Ascending aorta (tissue), 2 donors: ENCODE results near the gene LRRC57. TPM values are rescaled to one million over a fixed set of nuclear protein-coding genes. Genes with fewer than 3 reads are reported as not detected.

Experiments used
- DNase-seq, 2 donors: peaks; one replicate each; pipeline ENCODE4 v3.0.0-alpha.2; 2019; ENCODE audit warnings: low spot score in 2 of 2
- H3K27ac ChIP-seq, 2 donors: fragments of 200-600 bp; sonication (generic); one replicate each; pipeline ENCODE4 v1.5.1; 2016 to 2017; ENCODE audit warnings: mild to moderate bottlenecking in 1 of 2
- H3K27me3 ChIP-seq: fragments of 200-600 bp; sonication (generic); one replicate; pipeline ENCODE4 v1.5.1; 2017
- H3K36me3 ChIP-seq, 2 donors: fragments of 200-600 bp; sonication (generic); one replicate each; pipeline ENCODE4 v1.5.1; 2016
- H3K4me1 ChIP-seq, 2 donors: fragments of 200-600 bp; sonication (generic); one replicate each; pipeline ENCODE4 v1.5.1; 2016 to 2017; ENCODE audit warnings: mild to moderate bottlenecking in 1 of 2
- H3K4me3 ChIP-seq, 2 donors: fragments of 200-600 bp; sonication (generic); one replicate each; pipeline ENCODE4 v1.5.1; 2016 to 2017; ENCODE audit warnings: mild to moderate bottlenecking in 1 of 2
- H3K9me3 ChIP-seq, 2 donors: fragments of 200-600 bp; sonication (generic); one replicate each; pipeline ENCODE4 v1.5.1; 2016
- intact Hi-C: fragments of 100-400 bp; cut with DNase I; formaldehyde crosslinking; loops from one replicate; pipeline ENCODE4 v1.15.1; 2023
- total RNA-seq: library from RNA; depleted of rRNA; stranded (reverse); fragments of >200 nt; gene quantifications from one replicate; pipeline ENCODE4 v1.1.0, GENCODE V29; 2016
- TF ChIP-seq, protein P1 (sequence below), 3 experiments: fragments of 200-600 bp in 2 of 3; fragments of 450-650 bp in 1 of 3; sonication (generic) in 2 of 3; IDR thresholded peaks; one replicate each; pipeline ENCODE4 v1.5.1; 2016 to 2019; ENCODE audit warnings: antibody characterized with exemption in 3 of 3, mild to moderate bottlenecking in 1 of 3, moderate library complexity in 1 of 3

LRRC57 gene
- total RNA-seq, 1 donor from 2014 or later: 1.6 TPM

DNA sequence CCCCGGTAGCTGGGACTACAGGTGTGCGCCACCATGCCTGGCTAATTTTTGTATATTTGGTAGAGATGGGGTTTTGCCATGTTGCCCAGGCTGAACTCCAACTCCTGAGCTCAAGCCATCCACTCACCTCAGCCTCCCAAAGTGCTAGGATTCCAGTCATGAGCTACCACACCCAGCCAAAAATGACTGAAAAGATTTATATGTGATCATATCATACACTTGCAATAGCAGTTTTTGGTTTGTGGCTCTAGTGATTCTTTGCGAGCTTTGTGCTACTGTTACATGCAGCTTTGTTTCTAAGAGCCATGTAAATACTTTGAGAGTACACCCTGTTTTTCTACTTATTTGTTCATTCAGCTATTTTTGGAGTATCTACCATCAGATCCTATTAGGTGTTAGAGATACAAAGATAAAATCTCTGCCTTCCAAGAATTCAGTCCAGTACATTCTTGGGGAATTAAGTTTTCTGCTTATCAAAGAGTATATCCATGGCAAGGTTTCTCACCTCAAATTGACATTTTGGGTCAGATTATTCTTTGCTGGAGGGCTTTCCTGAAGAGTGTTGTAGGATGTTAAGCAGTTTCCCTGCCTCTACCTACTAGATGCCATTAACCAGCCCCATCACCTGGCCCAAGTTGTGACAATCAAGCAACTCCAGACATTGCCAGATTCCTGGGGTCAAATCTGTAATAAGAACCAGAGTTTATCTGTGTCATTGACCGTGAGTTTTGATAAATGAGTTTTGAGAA, 38.2 kb downstream of the LRRC57 start:
- H3K27ac ChIP-seq: peak overlapping the region; percentile 71 to 76
- intact Hi-C loops: loop anchor here (2.0 to 5.0 kb wide), 2 partner anchors 16 to 1278 kb away; partner anchors contain the start of genes CHP1, EXD1 and SNAP23
- peaks cover 0 to 38% of the 10 kb centered on the region in 2 donors for H3K4me1 ChIP-seq
- peak overlapping the region in 1 of 2 donors; percentile 24 for H3K4me3 ChIP-seq
- no peak for DNase-seq
- H3K27me3 ChIP-seq: no peaks in the 10 kb centered on the region
- TF ChIP-seq, protein P1, sequence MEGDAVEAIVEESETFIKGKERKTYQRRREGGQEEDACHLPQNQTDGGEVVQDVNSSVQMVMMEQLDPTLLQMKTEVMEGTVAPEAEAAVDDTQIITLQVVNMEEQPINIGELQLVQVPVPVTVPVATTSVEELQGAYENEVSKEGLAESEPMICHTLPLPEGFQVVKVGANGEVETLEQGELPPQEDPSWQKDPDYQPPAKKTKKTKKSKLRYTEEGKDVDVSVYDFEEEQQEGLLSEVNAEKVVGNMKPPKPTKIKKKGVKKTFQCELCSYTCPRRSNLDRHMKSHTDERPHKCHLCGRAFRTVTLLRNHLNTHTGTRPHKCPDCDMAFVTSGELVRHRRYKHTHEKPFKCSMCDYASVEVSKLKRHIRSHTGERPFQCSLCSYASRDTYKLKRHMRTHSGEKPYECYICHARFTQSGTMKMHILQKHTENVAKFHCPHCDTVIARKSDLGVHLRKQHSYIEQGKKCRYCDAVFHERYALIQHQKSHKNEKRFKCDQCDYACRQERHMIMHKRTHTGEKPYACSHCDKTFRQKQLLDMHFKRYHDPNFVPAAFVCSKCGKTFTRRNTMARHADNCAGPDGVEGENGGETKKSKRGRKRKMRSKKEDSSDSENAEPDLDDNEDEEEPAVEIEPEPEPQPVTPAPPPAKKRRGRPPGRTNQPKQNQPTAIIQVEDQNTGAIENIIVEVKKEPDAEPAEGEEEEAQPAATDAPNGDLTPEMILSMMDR (IDR thresholded peaks at IDR 0.05): no peak
- peaks cover 14 to 16% of the 10 kb centered on the region in 2 donors for H3K36me3 ChIP-seq
- no peaks in the 10 kb centered on the region for H3K9me3 ChIP-seq

DNA sequence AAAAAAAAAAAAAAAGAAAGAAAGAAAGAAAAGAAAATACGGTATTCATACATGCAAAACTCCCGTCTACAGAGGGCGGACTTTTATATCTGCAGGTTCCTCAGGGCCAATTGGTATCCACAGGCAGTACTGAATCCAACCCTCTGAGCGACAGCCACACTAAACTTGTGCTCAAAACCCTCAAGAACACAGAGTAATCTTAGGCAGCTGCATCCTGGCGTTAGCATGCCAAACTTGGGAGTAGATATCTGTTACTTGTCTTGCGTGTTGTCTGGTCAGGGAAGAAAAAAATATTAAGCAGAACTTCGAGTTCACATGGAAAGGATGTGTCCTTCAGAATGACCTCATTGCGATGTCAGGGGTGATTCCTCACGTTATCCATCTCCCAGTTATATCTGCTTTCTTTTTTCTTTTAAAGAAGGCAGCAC, 40.3 kb downstream of the LRRC57 start:
- Histone ChIP-seq H3K36me3 (peaks cover 0 to 3% of the 10 kb centered on the region in 2 donors), H3K4me1 (peaks cover 0 to 46% of the 10 kb centered on the region in 2 donors), H3K9me3 (no peaks in the 10 kb centered on the region), H3K27me3 (no peaks in the 10 kb centered on the region), H3K27ac (no peak overlapping the region), H3K4me3 (no peak overlapping the region)
- no peak for DNase-seq
- TF ChIP-seq, protein P1 (IDR thresholded peaks at IDR 0.05): no peak
- intact Hi-C loops: no loop called here

DNA sequence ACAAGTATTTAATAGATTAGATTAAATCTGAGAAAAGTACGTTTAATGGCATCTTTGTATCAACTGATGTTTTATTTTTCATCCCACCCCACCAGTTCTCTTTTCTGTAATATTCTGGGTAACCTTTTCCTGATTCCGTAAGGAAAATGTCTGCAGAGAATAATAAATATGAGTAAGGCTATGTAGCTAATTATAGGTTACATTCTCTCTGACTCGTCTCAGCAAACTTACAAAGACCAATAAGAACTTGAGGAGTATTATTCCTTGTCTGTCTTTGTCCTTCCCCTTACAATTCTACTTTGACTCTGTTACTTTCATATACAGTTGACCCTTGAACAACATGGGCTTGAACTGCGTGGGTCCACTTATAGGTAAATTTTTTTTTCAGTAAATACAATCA, 41.1 kb downstream of the LRRC57 start:
- H3K36me3 ChIP-seq: peaks cover 0 to 3% of the 10 kb centered on the region in 2 donors
- no peaks in the 10 kb centered on the region for H3K27me3 ChIP-seq
- no peak overlapping the region for H3K4me3 ChIP-seq
- no peak for DNase-seq
- H3K4me1 ChIP-seq: peaks cover 0 to 41% of the 10 kb centered on the region in 2 donors
- TF ChIP-seq, protein P1 (IDR thresholded peaks at IDR 0.05): no peak
- H3K27ac ChIP-seq: no peak overlapping the region
- H3K9me3 ChIP-seq: no peaks in the 10 kb centered on the region
- intact Hi-C loops: no loop called here

DNA sequence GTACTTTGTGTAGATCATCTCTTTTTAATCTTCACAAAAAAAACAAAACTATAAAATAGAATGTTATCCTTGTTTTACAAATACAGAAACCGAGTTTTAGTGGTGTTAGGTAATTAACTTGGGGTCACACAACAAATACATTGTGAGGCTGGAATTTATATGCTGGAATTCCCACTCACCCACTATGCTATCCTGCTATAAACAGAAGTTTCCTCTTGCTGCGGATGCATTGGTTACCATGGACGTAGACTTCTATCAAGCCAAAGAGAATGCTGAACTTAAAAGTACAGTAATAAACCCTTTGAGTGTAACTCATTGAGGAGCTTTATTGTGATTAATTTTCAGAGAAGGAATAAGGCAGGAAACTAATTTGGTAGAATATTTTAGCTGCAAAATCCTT, 44.0 kb downstream of the LRRC57 start:
- Histone ChIP-seq H3K4me1 (peaks cover 0 to 29% of the 10 kb centered on the region in 2 donors), H3K9me3 (no peaks in the 10 kb centered on the region), H3K27ac (peak overlapping the region in 1 of 2 donors; percentile 35), H3K27me3 (no peaks in the 10 kb centered on the region), H3K36me3 (peaks cover 0 to 3% of the 10 kb centered on the region in 2 donors), H3K4me3 (no peak overlapping the region)
- TF ChIP-seq, protein P1 (IDR thresholded peaks at IDR 0.05): no peak
- DNase-seq: no peak
- intact Hi-C loops: no loop called here

DNA sequence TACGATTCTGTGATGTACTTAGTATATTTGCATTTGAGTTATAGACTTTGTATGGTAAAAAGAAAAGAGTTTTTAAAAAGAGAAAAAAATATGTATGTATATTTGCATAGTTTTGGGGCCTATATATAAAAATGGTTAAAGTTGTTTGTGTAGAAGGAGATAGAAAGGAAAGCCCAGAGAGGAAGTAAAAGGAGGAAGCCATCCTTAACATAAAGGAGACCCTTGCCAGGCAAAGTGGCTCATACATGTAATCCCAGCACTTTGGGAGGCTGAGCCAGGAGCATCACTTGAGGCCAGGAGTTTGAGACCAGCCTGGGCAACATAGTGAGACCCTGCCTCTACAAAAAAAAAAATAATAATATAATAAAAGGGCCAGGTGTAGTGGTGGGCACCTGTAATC, 44.8 kb downstream of the LRRC57 start:
- Histone ChIP-seq H3K27ac (peak overlapping the region in 1 of 2 donors; percentile 2), H3K9me3 (no peaks in the 10 kb centered on the region), H3K4me3 (no peak overlapping the region), H3K27me3 (no peaks in the 10 kb centered on the region), H3K4me1 (peaks cover 0 to 37% of the 10 kb centered on the region in 2 donors), H3K36me3 (peaks cover 0 to 3% of the 10 kb centered on the region in 2 donors)
- intact Hi-C loops: no loop called here
- TF ChIP-seq, protein P1 (IDR thresholded peaks at IDR 0.05): no peak
- DNase-seq: no peak
